GM12892 (cell line): ENCODE results near the gene GALNT14.

ENCODE experiments used
- DNase-seq: peaks from one replicate; pipeline ENCODE4 v3.0.0; 2011; ENCODE audit not compliant: insufficient read length
- FAIRE-seq: peaks from 2 replicates; lab custom pipeline; 2011; peaks lifted over from hg19 to GRCh38; lab: Jason Lieb, UNC
- POLR2A ChIP-seq: IDR thresholded peaks from 2 replicates; pipeline ENCODE4 v1.6.1; 2011; ENCODE audit warnings: low read depth, low read length, control low read depth
- POLR2AphosphoS5 ChIP-seq: IDR thresholded peaks from 2 replicates; pipeline ENCODE4 v1.6.1; 2011; ENCODE audit warnings: low read depth, low read length, control low read depth
- TAF1 ChIP-seq: IDR thresholded peaks from 2 replicates; pipeline ENCODE4 v1.6.1; 2011; ENCODE audit warnings: low read depth, mild to moderate bottlenecking, control low read depth, low read length, borderline replicate concordance

GALNT14 gene

DNA sequence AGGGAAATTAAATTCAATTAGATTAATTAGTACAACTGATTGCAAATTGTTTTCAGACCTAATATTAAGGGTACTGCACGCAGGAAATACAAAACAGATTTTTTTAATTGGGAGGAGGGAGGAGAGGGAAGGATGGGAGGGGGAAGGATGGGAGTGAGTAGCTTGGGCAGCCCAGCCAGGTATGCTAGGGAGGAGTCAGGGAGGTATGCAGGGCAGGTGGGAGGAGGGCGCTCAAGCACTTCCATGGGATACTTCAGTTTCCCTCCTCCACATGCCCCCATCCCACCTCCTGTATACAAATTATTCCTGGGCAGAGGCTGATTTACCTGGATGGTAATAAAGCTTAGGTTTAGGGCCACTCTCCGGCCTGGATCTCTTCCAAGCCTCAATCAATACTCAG is 254.4 kb downstream of the GALNT14 start:
- no peak for FAIRE-seq
- TF ChIP-seq POLR2A (no peak), TAF1 (no peak), POLR2AphosphoS5 (no peak)
- no peak for DNase-seq

DNA sequence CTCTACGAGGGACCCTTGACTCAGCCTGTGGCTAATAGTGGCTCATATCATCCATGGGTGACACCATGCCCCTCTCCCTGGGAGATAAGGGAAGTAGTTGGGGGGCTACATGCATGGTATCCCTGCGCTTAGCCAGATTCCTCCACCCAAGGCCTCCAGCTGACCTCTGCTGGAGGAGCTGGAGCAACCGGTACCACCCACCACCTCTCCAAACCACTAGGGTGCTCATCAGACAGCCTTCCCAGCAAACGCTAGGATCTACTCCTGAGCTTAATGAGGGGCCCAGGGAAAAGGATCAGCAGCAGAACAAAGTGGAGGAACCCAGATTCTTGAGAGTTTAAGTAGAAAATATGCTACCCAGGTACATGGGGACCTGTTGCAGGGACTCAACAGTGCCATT is 255.1 kb downstream of the GALNT14 start:
- no peak for FAIRE-seq
- TF ChIP-seq TAF1 (no peak), POLR2A (no peak), POLR2AphosphoS5 (no peak)
- DNase-seq = no peak

DNA sequence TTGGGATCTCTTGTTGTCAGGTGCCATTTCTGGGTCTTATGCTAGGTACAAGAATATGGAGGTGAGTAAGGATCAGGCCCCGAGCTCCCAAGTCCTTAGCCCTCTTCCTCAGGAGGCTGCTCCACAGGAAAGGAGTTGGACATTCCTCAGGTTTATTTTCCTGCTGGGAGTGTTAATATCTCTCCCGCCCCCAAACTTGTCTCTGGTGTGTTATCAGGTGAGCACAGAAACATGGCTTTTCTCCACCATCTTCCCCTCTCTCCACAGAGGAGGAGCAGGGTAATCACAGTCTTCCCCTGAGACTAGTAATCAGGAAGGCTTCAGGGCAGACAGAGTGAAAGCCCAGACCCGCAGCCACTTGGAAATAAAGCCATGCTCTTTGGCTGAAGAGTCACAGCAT is 257.7 kb downstream of the GALNT14 start:
- FAIRE-seq (no peak), DNase-seq (no peak)
- TF ChIP-seq POLR2AphosphoS5 (no peak), POLR2A (no peak), TAF1 (no peak)

DNA sequence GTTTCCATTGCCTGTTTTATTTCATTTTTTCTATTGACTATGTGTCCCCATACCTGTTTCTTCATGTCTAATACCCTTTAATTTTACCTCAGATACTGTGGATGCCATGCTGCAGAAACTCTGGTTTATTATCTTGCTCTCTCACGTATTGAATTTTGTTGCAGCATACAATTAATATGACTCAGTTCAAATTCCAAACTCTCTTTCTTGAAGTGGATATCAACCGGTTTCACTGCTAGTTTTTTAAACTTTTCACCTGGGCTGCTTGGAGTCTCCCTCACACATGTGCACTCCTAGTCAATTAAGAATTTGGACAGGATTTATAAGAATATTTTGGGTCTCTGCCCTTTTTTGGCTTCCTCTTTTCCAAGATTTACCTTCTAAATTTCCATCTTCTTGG is 260.4 kb downstream of the GALNT14 start:
- DNase-seq (no peak), FAIRE-seq (no peak)
- TF ChIP-seq TAF1 (no peak), POLR2A (no peak), POLR2AphosphoS5 (no peak)

DNA sequence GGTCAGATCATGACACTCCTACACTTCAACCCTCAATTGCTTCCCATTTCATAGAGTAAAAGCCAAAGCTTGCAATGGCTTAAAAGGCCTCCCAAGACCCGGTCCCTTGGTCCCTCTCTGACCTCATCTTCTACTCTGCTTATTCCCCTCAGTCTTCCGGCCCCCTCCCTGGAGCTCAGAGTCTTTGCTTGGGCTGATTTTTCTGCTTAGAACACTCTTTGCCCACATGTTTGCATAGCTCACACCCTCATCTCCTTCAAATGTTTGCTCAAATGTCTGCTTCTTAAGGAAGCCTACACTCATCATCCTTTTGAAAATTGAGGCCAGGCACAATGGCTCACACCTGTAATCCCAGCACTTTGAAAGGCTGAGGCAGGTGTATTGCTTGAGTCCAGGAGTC is 265.4 kb downstream of the GALNT14 start:
- FAIRE-seq (no peak), DNase-seq (no peak)

DNA sequence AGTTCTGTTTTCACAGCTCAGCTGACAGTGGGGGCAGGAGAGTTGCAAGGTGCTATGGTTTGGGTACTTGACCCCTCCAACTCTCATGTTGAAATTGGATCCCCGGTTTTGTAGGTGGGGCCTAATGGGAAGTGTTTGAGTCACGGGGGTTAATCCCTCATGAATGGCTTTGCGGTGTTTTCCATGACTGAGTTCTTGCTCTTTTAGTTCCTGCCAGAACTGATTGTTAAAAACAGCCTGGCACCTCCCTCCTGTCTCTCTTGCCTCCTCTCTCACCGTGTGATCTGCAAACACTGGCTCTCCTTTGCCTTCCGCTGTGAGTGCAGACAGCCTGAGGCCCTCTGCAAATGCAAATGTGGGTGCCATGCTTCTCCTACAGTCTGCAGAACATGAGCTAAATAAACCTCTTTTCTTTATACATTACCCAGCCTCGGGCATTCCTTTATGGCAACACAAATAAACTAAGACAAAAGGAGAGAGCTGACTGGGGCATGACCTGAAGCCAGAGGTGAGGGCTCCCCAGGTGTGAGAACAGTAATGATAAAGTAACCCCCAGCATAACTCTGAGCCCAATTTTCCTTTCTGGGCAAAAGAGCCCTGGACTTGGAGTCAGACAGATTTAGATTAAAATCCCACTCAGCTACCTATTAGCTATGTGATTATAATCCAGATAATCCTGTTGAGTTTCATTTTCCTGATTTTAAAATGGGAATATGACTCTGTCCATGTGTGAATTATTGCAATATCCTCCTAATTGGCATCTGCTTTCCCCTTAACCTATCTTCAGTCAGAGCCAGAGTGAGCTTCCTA is 266.1 kb downstream of the GALNT14 start:
- DNase-seq (no peak), FAIRE-seq (no peak)
- TF ChIP-seq POLR2AphosphoS5 (no peak), TAF1 (no peak), POLR2A (no peak)

More for the DNA sequence above, 265.4 kb downstream of the GALNT14 start:
- TF ChIP-seq POLR2A (no peak), POLR2AphosphoS5 (no peak), TAF1 (no peak)

DNA sequence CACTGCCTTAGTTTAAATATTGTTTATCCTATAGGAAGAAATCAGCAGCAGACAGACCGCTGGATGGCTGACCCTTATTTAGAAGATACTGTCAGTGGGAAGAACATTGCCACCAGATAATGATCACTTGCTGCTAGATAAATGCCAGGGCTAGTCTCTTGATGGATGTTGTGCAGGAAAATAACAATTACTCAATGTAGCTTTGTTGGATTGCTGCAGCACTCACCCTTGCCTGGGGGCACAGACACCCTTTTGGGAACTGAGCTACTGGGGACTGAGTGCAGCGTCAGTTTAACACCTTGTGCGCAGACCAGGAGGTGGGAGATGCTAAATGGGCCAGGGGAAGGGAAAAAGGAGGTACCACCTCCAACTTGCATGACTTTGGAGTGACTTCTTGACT is 266.8 kb downstream of the GALNT14 start:
- no peak for TF ChIP-seq POLR2A
- TF ChIP-seq POLR2AphosphoS5 = no peak
- no peak for TF ChIP-seq TAF1
- no peak for FAIRE-seq
- DNase-seq = no peak

DNA sequence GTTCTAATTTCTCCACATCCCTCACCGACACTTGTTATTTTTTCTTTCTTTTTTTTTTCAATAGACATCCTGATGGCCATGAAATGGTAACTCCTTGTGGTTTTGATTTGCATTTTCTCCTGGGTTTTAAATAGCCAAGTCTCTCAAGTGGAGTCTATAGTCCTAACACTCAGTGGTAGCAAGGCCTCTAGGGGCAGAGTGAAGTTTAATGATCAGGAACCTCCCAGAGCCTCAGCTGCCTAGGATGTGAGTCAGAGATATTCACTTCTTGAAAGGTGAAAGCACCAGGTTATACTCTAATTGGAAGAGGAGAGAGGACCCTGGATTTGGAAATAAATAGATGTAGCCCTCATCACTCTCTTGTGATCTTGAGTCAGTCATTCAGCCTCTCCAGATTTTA is 268.3 kb downstream of the GALNT14 start:
- TF ChIP-seq POLR2AphosphoS5 (no peak), TAF1 (no peak), POLR2A (no peak)
- DNase-seq (no peak), FAIRE-seq (no peak)

DNA sequence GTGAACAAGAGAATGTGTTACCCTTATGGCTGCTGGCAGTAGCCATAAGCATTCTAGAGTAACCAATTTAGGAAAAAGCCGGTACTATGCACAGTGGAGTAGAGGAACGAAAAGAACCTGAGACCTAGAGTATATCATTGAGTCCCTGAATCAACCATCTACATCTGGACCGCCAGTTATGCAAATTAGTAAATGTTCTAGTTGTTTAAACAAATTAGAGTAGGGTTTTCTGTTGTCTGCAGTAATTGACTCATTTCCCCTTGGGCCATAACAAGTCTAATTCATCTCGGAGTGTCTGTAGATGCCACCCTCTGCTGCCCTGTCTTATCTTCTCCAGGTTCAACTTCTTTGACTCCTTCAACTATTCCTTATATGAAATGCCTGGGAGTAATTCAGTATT is 270.9 kb downstream of the GALNT14 start:
- TF ChIP-seq POLR2AphosphoS5 (no peak), TAF1 (no peak), POLR2A (no peak)
- FAIRE-seq = no peak
- DNase-seq = no peak

DNA sequence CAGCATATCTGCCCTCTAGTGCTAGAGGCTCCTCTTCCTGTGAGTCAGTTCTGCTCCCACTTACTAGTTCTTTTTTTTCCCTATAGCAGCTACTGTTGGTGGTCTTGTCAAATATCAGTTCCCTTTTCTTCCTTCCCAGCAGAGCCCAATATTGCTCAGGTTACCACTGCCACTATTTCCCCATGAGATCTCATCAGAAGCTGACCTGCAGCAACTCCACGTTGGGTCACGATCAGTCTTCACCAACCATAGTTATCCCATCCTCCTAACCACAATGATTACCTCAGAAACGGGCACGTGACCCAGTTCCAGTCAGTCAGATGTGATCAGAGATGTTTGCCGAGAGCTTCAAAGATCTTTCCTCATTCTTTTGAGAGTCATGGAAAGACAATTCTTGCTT is 271.3 kb downstream of the GALNT14 start:
- FAIRE-seq = no peak
- DNase-seq = no peak

DNA sequence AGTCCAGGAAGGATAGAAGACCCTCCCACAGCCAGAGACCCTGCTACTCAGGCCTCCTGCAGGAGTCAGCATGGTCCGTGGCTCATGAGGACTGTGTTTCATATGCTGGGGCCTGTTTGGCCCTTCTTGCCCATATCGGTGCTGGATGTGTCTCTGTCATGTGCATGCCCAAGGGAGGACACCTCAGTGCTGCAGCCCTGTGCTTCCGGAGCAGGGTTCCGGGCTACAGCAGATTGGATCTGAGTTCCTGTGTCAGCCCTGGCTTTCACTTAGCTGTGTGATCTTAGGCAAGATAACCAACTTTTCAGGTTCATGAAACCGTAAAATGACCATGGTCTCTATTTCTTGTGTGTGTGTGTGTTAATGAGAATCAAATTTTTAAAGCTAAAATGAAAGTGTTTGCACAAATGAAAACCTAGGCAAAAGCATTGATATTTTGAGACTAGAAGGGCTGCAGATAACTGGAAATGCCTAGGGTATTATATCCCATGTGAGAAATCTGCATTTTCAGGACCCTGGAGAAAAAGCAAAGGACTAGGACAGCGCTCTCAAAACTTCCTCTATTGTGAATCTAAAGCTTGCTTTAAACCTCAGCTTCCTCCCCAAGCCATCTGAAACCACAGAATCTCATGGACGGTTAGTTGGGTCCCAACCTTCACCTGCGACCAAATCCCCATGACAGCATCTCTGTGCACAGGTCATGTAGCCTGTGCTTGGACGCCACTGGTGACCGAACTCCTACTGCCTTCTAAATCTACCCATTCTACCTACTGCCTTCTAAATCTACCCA is 272.2 kb downstream of the GALNT14 start:
- DNase-seq = no peak
- no peak for FAIRE-seq

More for the DNA sequence above, 271.3 kb downstream of the GALNT14 start:
- no peak for TF ChIP-seq POLR2A
- no peak for TF ChIP-seq POLR2AphosphoS5
- no peak for TF ChIP-seq TAF1

More for the DNA sequence above, 272.2 kb downstream of the GALNT14 start:
- TF ChIP-seq POLR2AphosphoS5 = no peak
- TF ChIP-seq TAF1 = no peak
- TF ChIP-seq POLR2A = no peak
